Activated CD4-positive, alpha-beta memory T cell treated with anti-CD3 and anti-CD28 coated beads for 36 hours (primary cell): ENCODE results near the gene STARD10. TPM values are rescaled to one million over a fixed set of nuclear protein-coding genes. Genes with fewer than 3 reads are reported as not detected.

ENCODE experiments used
- CTCF ChIA-PET: fragments of 350-600 bp; sonication (Branson Sonifier 250); formaldehyde crosslinking; loops from one replicate; lab custom pipeline; 2021; ENCODE audit warnings: antibody characterized with exemption, inconsistent platforms; lab: Charles Lee
- POLR2A ChIA-PET: fragments of 350-600 bp; sonication (Branson Sonifier 250); formaldehyde crosslinking; loops from one replicate; lab custom pipeline; 2021; ENCODE audit warnings: antibody characterized with exemption; lab: Charles Lee
- DNase-seq: peaks from one replicate; pipeline ENCODE4 v3.0.0-alpha.2; 2020
- H3K27ac Mint-ChIP-seq: one replicate; pipeline ENCODE4 v1.8.0; 2021; ENCODE audit warnings: mixed read lengths
- H3K27me3 Mint-ChIP-seq: one replicate; pipeline ENCODE4 v1.8.0; 2021; ENCODE audit warnings: mixed read lengths
- H3K36me3 Mint-ChIP-seq: one replicate; pipeline ENCODE4 v1.8.0; 2021; ENCODE audit warnings: mixed read lengths
- H3K4me1 Mint-ChIP-seq: one replicate; pipeline ENCODE4 v1.8.0; 2021; ENCODE audit warnings: low read depth, mixed read lengths
- H3K4me3 Mint-ChIP-seq: one replicate; pipeline ENCODE4 v1.8.0; 2021; ENCODE audit warnings: mild to moderate bottlenecking, mixed read lengths
- H3K9me3 Mint-ChIP-seq: one replicate; pipeline ENCODE4 v1.8.0; 2021; ENCODE audit warnings: mixed read lengths
- intact Hi-C: fragments of 100-400 bp; cut with micrococcal nuclease; formaldehyde crosslinking; loops from one replicate; pipeline ENCODE4 v1.15.1; 2023
- total RNA-seq, 2 experiments: library from RNA; stranded (reverse); gene quantifications; one replicate each; pipeline ENCODE4 v1.2.3, GENCODE V29; 2021

The STARD10 gene
- total RNA-seq, 2 experiments from 2014 or later, result 14.8 to 16.8 TPM

- intact Hi-C loops, result no loop called here
- Mint-ChIP-seq H3K27me3 (no peaks in the 10 kb centered on the region), H3K9me3 (no peaks in the 10 kb centered on the region), H3K36me3 (peaks cover 3% of the 10 kb centered on the region), H3K4me3 (no peak overlapping the region), H3K27ac (no peak overlapping the region), H3K4me1 (peaks cover 24% of the 10 kb centered on the region)
- DNase-seq, result no peak
- ChIA-PET CTCF (no interaction called here), POLR2A (no interaction called here)
Measured at GRCh38 chr11:72754544-72755155, 39.2 kb downstream of the STARD10 start.

- POLR2A ChIA-PET, result no interaction called here
- H3K4me3 Mint-ChIP-seq, result no peak overlapping the region
- peaks cover 3% of the 10 kb centered on the region for H3K36me3 Mint-ChIP-seq
- no peaks in the 10 kb centered on the region for H3K9me3 Mint-ChIP-seq
- H3K4me1 Mint-ChIP-seq, result peaks cover 26% of the 10 kb centered on the region
- no peak for DNase-seq
- H3K27me3 Mint-ChIP-seq, result no peaks in the 10 kb centered on the region
- CTCF ChIA-PET, result interaction anchor here (1.7 kb wide), 1 partner anchor 40 kb away, joined by 9 read pairs; the partner anchor contains the start of gene STARD10
- no peak overlapping the region for H3K27ac Mint-ChIP-seq
- intact Hi-C loops, result no loop called here
Measured at GRCh38 chr11:72754149-72754543, 39.7 kb downstream of the STARD10 start.

GRCh38 chr11:72753341-72754148 lies 40.3 kb downstream of the STARD10 start:
- Mint-ChIP-seq H3K27ac (no peak overlapping the region), H3K9me3 (no peaks in the 10 kb centered on the region), H3K4me1 (peaks cover 32% of the 10 kb centered on the region), H3K4me3 (no peak overlapping the region), H3K36me3 (peaks cover 5% of the 10 kb centered on the region), H3K27me3 (no peaks in the 10 kb centered on the region)
- ChIA-PET CTCF (interaction anchor here (1.0 to 1.7 kb wide), 3 partner anchors 8 to 57 kb away, joined by 3 to 9 read pairs (median 4); partner anchors contain the start of gene STARD10), POLR2A (no interaction called here)
- no peak for DNase-seq
- intact Hi-C loops, result no loop called here

- Mint-ChIP-seq H3K36me3 (peaks cover 7% of the 10 kb centered on the region), H3K27ac (peak within 1 kb of the TSS; percentile 87), H3K27me3 (no peaks in the 10 kb centered on the region), H3K4me3 (peak within 1 kb of the TSS; percentile 94), H3K4me1 (peaks cover 39% of the 10 kb centered on the region), H3K9me3 (no peaks in the 10 kb centered on the region)
- ChIA-PET CTCF (interaction anchor here (1.0 to 1.7 kb wide), 3 partner anchors 9 to 58 kb away, joined by 3 to 9 read pairs (median 4); partner anchors contain the start of gene STARD10), POLR2A (interaction anchor here (1.0 kb wide), 1 partner anchor 25 kb away, joined by 4 read pairs; no protein-coding TSS in a partner anchor)
- peak; percentile 85 for DNase-seq
- intact Hi-C loops, result loop anchor here (1.0 kb wide), 3 partner anchors 16 to 61 kb away; no protein-coding TSS in a partner anchor
Measured at GRCh38 chr11:72752088-72752914, 41.5 kb downstream of the STARD10 start, which contains the start of gene ARAP1. ARAP1 (minus strand) TSS chr11:72752408; CDS start chr11:72727128, 25,280 bp downstream.

GRCh38 chr11:72751116-72752087 lies 42.4 kb downstream of the STARD10 start:
- Mint-ChIP-seq H3K36me3 (peaks cover 3% of the 10 kb centered on the region), H3K27ac (peak overlapping the region; percentile 74), H3K9me3 (no peaks in the 10 kb centered on the region), H3K27me3 (no peaks in the 10 kb centered on the region), H3K4me3 (peak overlapping the region; percentile 94), H3K4me1 (peaks cover 42% of the 10 kb centered on the region)
- POLR2A ChIA-PET, result no interaction called here
- CTCF ChIA-PET, result interaction anchor here (4.3 kb wide), 1 partner anchor 26 kb away, joined by 16 read pairs; no protein-coding TSS in a partner anchor
- intact Hi-C loops, result loop anchor here (1.0 kb wide), 3 partner anchors 15 to 62 kb away; no protein-coding TSS in a partner anchor
- DNase-seq, result no peak

- no peaks in the 10 kb centered on the region for H3K27me3 Mint-ChIP-seq
- peaks cover 45% of the 10 kb centered on the region for H3K4me1 Mint-ChIP-seq
- peak overlapping the region; percentile 94 for H3K4me3 Mint-ChIP-seq
- no peak for DNase-seq
- ChIA-PET POLR2A (no interaction called here), CTCF (interaction anchor here (4.3 kb wide), 1 partner anchor 25 kb away, joined by 16 read pairs; no protein-coding TSS in a partner anchor)
- H3K36me3 Mint-ChIP-seq, result peaks cover 3% of the 10 kb centered on the region
- H3K27ac Mint-ChIP-seq, result no peak overlapping the region
- intact Hi-C loops, result no loop called here
- H3K9me3 Mint-ChIP-seq, result no peaks in the 10 kb centered on the region
Measured at GRCh38 chr11:72750556-72751115, 43.2 kb downstream of the STARD10 start.

- DNase-seq, result no peak
- intact Hi-C loops, result no loop called here
- CTCF ChIA-PET, result interaction anchor here (4.3 kb wide), 1 partner anchor 25 kb away, joined by 16 read pairs; no protein-coding TSS in a partner anchor
- Mint-ChIP-seq H3K4me1 (peaks cover 45% of the 10 kb centered on the region), H3K4me3 (no peak overlapping the region), H3K36me3 (peaks cover 3% of the 10 kb centered on the region), H3K27me3 (no peaks in the 10 kb centered on the region), H3K27ac (peak overlapping the region; percentile 33), H3K9me3 (no peaks in the 10 kb centered on the region)
- POLR2A ChIA-PET, result no interaction called here
Measured at GRCh38 chr11:72750086-72750485, 43.8 kb downstream of the STARD10 start.

- no peak overlapping the region for H3K27ac Mint-ChIP-seq
- ChIA-PET CTCF (interaction anchor here (4.3 kb wide), 1 partner anchor 22 kb away, joined by 16 read pairs; no protein-coding TSS in a partner anchor), POLR2A (no interaction called here)
- H3K9me3 Mint-ChIP-seq, result no peaks in the 10 kb centered on the region
- intact Hi-C loops, result no loop called here
- peaks cover 52% of the 10 kb centered on the region for H3K4me1 Mint-ChIP-seq
- H3K4me3 Mint-ChIP-seq, result no peak overlapping the region
- H3K27me3 Mint-ChIP-seq, result no peaks in the 10 kb centered on the region
- peaks cover 3% of the 10 kb centered on the region for H3K36me3 Mint-ChIP-seq
- DNase-seq, result no peak
Measured at GRCh38 chr11:72747289-72747855, 46.5 kb downstream of the STARD10 start.

- peaks cover 57% of the 10 kb centered on the region for H3K4me1 Mint-ChIP-seq
- H3K27me3 Mint-ChIP-seq, result no peaks in the 10 kb centered on the region
- DNase-seq, result no peak
- H3K27ac Mint-ChIP-seq, result no peak overlapping the region
- ChIA-PET POLR2A (no interaction called here), CTCF (interaction anchor here (1.9 kb wide), 1 partner anchor 22 kb away, joined by 6 read pairs; no protein-coding TSS in a partner anchor)
- no peak overlapping the region for H3K4me3 Mint-ChIP-seq
- H3K36me3 Mint-ChIP-seq, result peaks cover 3% of the 10 kb centered on the region
- H3K9me3 Mint-ChIP-seq, result no peaks in the 10 kb centered on the region
- intact Hi-C loops, result no loop called here
Measured at GRCh38 chr11:72746821-72747220, 47.0 kb downstream of the STARD10 start.

- peaks cover 62% of the 10 kb centered on the region for H3K4me1 Mint-ChIP-seq
- H3K36me3 Mint-ChIP-seq, result peaks cover 3% of the 10 kb centered on the region
- H3K27me3 Mint-ChIP-seq, result no peaks in the 10 kb centered on the region
- H3K27ac Mint-ChIP-seq, result no peak overlapping the region
- intact Hi-C loops, result no loop called here
- DNase-seq, result no peak
- POLR2A ChIA-PET, result no interaction called here
- CTCF ChIA-PET, result interaction anchor here (1.9 kb wide), 1 partner anchor 21 kb away, joined by 6 read pairs; no protein-coding TSS in a partner anchor
- no peaks in the 10 kb centered on the region for H3K9me3 Mint-ChIP-seq
- no peak overlapping the region for H3K4me3 Mint-ChIP-seq
Measured at GRCh38 chr11:72745925-72746550, 47.8 kb downstream of the STARD10 start.
